Ishikawa (cell line): ENCODE measurements around the gene PNPLA3.

Experiments
- CEBPB ChIP-seq: IDR thresholded peaks from 2 replicates; pipeline ENCODE4 v1.6.1; 2012
- EP300 ChIP-seq: IDR thresholded peaks from 2 replicates; pipeline ENCODE4 v1.6.1; 2012; ENCODE audit warnings: borderline replicate concordance
- FOXM1 ChIP-seq: IDR thresholded peaks from 2 replicates; pipeline ENCODE4 v1.6.1; 2012; ENCODE audit warnings: low read depth, borderline replicate concordance
- MAX ChIP-seq: IDR thresholded peaks from 2 replicates; pipeline ENCODE4 v1.6.1; 2012
- NFIC ChIP-seq: IDR thresholded peaks from 2 replicates; pipeline ENCODE4 v1.6.1; 2012
- RAD21 ChIP-seq: IDR thresholded peaks from 2 replicates; pipeline ENCODE4 v1.6.1; 2012; ENCODE audit warnings: low read depth
- REST ChIP-seq: IDR thresholded peaks from 2 replicates; pipeline ENCODE4 v1.6.1; 2012; ENCODE audit warnings: low read depth, mild to moderate bottlenecking
- TCF12 ChIP-seq: IDR thresholded peaks from 2 replicates; pipeline ENCODE4 v1.6.1; 2012; ENCODE audit warnings: low read depth
- TEAD4 ChIP-seq: IDR thresholded peaks from 2 replicates; pipeline ENCODE4 v1.6.1; 2012
- USF1 ChIP-seq: IDR thresholded peaks from 2 replicates; pipeline ENCODE4 v1.6.1; 2012
- YY1 ChIP-seq: IDR thresholded peaks from 2 replicates; pipeline ENCODE4 v1.6.1; 2012; ENCODE audit warnings: low read depth

GRCh38 chr22:43895986-43896645, 27.5 kb upstream of the PNPLA3 start:
- TF ChIP-seq CEBPB (no peak), YY1 (no peak), NFIC (no peak), USF1 (no peak), EP300 (no peak), FOXM1 (no peak), REST (no peak), RAD21 (no peak), TEAD4 (no peak), MAX (no peak), TCF12 (no peak)
